Activated T-cell treated with anti-CD3 and anti-CD28 coated beads, Interleukin-2, amount 50 U/mL, for 1 hour (primary cell): ENCODE results near the gene GSTM5.
"Not testable (repeated sequence)": the region's sequence is repeated elsewhere in the genome, so short reads cannot be mapped to it uniquely, and the experiment has no call there.

ENCODE experiments used
- DNase-seq: peaks from one replicate; pipeline ENCODE4 v3.0.0-alpha.2; 2020

The GSTM5 gene

DNA sequence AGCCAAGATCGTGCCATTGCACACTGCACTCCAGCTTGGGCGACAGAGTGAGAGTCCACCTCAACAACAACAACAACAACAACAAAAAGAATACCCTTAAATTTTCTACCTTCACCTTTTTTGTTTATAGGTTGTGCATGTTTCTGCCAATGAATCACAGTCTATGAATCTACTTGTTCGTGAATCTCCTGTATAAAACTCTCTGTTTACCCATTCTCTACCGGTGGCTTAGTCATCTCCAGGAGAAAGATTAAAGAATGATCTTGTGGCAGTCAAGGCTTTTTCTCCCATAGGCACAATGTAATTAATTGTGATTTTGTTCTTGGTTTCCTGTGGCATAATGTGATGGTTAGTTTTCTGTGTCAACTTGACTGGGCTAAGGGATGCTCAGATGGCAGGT lies 14.2 kb upstream of the GSTM5 start:
- not testable (repeated sequence) for DNase-seq

DNA sequence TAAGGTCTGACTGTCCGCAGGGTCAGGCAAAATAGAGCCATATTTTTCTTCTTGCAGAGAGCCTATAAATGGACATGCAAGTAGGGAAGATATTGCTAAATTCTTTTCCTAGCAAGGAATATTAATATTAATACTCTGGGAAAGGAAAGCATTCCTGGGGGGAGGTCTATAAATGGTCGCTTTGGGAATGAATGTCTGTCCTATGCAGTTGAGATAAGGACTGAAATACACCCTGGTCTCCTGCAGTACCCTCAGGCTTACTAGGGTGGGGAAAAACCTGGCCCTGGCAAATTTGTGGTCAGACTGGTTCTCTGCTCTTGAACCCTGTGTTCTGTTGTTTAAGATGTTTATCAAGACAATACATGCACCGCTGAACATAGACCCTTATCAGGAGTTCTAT lies 9.1 kb upstream of the GSTM5 start:
- DNase-seq: not testable (repeated sequence)

DNA sequence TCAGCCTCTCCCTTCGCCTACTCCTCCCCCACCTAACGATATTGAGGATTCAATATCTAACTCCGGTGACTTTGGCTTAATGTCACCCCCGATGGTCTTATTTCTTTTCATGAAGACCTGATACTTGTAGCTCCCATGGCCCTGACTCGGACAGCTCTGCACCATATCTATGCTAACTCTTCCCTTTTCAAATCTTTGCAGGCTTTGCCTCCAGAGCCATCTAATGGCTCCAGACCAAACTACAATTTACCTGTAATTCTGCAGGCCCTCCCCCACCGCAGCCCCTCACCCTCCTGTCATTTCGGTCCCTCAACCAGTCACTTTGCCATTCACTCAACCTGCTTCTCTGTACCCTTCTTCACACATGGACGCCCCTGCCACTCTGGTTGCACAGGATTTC lies 7.9 kb upstream of the GSTM5 start:
- no peak for DNase-seq

DNA sequence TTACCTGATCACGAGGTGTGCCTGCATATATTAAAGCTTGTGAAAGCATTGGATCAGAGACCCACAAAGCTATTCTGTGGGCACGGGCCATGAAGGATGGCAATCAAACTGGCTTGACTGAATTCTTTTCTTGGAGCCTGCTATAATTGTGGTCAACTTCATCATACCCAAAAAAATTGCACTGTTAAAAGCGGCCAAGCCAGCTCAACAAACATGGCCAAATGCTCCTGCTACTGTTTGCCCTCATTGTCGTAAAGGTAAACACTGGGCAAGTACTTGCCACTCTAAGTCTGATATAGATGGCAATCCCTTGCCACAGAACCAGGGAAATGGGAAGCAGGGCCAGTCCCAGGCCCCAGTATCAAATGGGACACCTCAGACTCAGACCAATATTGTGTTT lies 6.6 kb upstream of the GSTM5 start:
- no peak for DNase-seq

DNA sequence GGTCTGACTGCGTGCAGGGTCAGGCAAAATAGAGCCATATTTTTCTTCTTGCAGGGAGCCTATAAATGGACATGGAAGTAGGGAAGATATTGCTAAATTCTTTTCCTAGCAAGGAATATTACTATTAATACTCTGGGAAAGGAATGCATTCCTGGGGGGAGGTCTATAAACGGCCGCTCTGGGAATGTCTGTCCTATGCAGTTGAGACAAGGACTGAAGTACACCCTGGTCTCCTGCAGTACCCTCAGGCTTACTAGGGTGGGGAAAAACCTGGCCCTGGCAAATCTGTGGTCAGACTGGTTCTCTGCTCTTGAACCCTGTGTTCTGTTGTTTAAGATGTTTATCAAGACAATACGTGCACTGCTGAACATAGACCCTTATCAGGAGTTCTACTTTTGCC lies 3.1 kb upstream of the GSTM5 start:
- not testable (repeated sequence) for DNase-seq

DNA sequence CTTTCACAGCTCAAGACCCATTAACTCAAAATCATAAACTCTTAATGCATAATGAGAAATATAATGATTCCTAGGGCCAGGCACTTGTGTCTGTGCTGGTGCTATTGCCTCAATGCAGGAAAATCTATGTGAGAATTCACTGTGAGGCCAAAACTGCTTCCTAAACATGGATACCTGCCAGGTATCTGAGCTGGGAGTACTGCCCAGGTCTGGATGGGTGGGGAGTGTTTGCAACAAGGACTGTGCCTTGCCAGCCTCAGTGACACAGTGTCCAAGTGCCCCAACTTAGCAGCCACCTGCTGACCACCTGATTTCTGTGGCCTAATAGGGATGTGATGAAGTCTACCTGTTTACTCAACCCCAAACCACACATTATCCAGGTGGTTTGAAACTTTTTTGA lies 2.2 kb upstream of the GSTM5 start:
- DNase-seq: not testable (repeated sequence)

DNA sequence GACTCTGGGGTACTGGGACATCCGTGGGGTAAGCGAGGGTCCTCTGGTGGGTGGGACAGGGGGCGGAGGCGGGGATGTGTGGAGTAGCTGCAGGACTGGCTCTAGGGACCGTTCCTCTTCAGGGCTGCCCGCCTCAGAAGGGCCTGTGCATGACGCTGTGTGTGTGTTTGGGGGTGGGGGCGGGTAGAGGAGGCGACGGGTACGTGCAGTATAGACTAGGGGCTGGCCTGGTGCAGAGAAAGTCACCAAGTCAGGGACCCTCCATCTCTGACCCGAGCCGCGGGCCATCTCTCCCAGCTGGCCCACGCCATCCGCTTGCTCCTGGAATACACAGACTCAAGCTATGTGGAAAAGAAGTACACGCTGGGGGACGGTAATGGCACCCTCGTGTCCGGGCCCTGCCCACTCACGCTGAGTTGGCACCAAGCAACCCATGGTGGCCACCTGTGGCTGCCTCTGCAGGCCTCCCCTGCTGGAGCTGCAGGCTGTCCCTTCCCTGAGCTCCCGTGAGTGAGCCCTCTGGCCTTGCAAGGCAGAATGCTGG lies 342 bp downstream of the GSTM5 start:
- no peak for DNase-seq

DNA sequence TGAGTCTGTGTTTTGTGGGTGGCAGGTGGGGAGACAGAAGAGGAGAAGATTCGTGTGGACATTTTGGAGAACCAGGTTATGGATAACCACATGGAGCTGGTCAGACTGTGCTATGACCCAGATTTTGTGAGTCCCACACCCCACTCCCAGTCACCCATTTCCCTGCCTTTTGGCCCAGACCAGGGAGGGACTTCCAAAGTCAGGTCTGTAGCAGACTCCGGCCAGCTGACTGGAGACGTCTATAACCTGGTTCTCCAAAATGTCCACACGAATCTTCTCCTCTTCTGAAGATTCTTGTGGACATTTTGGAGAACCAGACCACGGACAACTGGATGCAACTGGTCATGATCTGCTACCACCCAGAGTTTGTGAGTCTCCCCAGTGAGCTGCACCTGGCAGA lies 1.6 kb downstream of the GSTM5 start:
- no peak for DNase-seq

DNA sequence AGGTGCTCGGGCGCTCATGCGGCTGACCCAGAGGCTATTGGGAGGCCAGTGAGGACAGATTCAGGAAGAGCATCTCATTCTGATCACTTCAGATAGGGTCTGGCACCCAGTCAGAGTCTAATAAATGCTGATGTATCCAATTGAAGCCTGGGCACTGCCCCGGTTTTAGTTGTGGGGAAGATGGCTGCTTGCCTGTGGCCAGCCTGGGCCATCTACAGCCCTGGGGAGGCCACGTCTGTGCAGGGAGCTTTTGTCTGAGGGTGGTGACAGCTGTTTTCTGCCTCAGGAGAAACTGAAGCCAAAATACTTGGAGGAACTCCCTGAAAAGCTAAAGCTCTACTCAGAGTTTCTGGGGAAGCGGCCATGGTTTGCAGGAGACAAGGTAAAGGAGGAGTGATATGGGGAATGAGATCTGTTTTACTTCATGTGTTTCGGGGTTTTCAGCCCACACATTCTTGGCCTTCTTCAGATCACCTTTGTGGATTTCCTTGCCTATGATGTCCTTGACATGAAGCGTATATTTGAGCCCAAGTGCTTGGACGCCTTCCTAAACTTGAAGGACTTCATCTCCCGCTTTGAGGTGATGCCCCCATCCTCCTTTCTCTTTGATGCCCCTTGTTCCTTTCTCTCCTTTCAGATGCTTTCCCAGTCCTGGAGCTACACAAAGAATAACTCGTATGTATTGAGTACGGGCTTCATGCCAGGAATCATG lies 2.8 kb downstream of the GSTM5 start:
- DNase-seq: no peak

DNA sequence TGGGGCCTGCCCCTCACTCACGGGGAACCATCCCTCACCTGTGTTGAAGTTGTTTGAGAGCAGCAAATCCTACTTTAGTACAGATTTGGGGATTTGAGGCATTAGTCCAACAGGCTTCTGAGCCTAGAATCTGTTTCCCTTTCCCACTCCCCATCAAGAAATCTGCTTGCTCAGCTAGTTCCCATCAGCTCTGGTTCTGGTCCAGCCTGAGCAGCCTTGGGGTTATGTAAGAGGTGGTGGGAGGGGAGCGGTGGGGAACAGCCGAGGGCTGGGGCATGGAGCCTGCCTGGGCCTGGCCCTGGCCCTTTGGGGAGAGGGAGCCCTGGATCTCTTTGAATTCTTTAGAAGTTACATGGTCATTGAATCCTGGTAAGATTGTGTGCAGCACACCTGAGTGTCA lies 4.1 kb downstream of the GSTM5 start:
- DNase-seq: no peak

DNA sequence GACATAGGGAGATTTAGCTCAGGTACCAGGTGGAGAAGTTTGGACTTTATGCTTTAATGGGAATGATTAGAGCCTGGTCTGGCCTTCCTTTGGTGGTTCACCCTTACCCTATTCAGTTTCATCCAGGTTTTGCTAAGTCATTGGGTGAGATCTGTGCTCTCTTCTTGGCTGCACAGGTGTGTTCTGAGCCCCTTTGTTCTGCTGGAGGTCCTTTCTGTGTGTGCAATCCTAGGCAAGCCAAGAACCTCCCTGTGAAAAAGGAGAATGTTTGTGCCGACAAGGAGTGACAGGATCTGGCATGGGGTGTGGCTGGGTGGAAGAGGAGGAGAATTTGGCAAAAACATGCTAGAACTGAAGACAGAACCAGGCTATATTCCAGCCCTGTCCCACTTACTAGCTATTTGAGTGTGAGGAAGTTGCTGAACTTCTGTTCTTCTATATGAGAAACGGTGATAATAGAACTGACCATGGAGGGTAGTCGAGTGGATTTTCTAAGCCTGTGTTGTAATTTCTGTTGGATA lies 4.6 kb downstream of the GSTM5 start:
- DNase-seq: no peak

DNA sequence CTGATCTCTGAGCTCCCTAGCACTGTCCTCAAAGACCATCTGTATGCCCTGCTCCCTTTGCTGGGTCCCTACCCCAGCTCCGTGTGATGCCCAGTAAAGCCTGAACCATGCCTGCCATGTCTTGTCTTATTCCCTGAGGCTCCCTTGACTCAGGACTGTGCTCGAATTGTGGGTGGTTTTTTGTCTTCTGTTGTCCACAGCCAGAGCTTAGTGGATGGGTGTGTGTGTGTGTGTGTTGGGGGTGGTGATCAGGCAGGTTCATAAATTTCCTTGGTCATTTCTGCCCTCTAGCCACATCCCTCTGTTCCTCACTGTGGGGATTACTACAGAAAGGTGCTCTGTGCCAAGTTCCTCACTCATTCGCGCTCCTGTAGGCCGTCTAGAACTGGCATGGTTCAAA lies 5.7 kb downstream of the GSTM5 start:
- DNase-seq: no peak

DNA sequence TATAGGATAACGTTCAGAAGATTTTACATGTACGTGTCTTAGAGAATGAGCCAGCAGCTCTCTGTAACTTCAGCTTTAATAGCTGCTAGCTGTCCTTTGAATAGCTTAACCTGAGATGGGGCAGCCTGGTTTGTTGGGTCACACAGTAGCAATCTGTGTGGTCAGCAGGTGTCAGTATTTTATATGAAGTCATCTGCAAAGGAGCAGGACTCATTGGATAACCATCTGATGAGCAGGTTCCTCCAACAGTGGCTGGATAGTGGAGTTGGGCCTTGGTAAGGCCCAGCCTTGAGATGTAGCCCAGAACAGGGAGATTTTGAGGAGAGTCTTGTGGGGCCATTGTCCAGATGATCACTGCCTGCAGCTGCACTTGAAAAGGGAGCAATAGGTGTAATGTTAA lies 6.4 kb downstream of the GSTM5 start:
- no peak for DNase-seq

DNA sequence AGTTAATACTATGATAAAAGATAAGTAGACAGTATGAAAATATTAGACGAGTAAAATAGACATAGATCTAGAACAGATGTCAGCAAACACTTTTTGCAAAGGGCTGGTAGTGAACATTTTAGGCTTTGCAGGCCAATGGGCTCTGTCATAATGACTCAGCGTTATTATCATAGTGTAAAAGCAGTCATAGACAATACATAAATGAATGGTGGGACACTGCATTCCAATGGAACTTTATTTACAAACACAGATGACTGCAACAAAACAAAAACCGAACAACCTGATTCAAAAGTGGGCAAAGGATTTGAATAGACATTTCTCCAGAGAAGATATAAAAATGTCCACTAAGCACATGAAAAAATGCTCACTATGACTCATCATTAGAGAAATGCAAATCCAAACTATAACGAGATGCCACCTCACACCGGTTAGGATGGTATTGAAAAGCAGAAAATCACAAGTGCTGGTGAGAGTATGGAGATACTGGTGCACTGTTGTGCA lies 7.3 kb downstream of the GSTM5 start:
- no peak for DNase-seq

DNA sequence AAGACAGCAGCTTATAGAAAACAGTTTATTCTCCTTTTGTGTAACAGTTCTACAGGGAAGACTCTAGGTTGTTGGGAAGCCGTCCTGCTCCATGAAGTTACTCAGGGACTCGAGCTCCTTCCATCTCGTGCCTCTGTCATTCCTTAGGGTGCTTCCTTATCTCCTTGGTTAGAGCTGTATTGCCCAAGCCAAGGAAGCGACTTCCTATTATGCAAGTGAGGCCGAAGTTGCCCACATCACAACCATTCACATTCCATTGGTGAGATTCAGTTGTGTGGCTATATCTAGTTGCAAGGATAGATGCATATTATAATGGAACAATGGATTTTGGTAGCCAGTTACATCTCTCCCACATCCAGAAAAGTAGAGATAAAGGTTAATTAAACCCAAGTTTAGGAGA lies 9.0 kb downstream of the GSTM5 start:
- no peak for DNase-seq

DNA sequence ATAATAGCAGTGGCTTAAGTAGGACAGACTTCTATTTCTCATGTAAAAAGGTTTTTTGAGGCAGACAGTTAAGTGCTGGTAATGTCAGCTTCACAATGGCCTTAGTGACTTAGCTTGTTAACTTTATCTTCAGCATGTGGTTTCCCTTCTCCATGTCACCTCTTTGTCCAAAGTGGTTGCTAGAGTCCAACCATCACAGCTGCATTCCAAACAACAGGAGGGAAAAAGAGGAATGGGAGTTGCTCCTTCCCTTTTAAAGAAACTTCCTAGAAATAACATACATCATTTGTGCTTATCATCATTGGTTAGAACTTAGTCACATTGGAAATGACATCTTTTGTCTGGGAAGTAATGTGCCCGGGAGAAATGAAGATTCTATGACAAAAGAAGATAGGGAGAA lies 9.9 kb downstream of the GSTM5 start:
- DNase-seq: no peak

DNA sequence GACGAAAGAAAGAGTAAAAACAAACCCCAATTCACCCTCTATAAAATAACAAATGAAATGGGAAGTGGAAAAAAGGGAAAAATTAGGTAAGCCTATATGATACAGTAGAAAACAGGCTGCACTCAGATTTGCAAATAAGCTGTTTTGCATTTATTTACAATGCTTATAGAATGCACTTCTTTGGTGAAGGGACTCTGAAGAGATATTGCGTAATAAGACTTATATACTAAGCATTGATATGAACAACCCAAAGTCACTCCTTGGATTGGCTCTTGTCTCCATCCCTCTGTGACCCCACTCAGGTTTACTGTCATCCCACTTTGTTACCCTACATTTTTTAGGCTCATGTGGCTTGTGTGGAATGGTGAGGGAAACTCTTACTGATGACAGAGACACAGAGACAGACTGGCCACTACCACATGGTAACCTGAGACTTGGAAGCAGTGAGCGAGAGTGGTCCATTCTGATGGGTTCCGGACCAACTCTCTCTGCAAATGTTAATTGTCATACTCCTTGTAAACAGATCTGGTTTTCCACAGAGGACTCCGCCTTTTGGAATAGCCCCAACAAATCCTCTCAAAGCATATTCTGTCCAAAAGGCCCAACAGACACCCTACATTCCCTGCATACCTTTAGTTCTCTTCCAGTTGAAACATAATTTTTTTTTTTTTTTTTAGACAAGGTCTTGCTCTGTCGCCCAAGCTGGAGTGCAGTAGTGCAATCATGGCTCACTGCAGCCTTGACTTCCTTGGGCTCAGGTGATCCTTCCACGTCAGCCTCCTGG lies 11.0 kb downstream of the GSTM5 start:
- DNase-seq: no peak

DNA sequence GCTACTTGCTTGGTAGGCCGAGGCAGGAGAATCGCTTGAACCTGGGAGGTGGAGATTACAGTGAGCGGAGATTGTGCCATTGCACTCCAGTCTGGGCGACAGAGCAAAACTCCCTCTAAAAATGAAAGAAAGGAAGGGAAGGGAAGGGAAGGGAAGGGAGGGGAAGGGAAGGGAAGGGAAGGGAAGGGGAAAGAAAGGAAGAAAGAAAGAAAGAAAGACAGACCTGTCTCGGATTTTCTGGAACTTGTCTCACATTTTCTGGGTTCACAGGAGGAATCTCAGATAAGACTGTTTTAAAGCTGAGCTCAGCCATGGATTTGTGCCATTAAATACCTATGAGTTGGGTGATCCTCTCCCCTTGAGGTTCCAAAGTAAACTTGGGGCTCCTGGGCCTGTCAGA lies 12.9 kb downstream of the GSTM5 start:
- no peak for DNase-seq

DNA sequence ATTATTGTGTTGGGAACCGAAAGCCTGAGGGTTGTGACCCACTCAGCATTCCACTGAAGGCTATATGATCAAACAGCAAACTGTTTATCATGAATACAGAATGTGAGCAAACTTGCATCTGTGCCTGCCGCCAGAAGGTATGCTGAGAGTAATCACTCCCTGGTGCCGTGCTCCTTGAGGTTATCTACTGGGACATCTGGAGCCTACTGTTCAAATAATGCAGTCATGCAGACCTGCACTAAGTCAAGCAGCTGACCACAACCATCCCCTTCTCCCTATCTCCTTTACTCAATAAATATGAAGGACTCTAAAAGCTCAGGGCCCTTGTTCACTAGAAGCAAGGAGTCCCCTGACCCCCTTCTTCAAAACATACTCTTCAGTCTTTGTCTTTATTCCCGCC lies 13.5 kb downstream of the GSTM5 start:
- DNase-seq: no peak

DNA sequence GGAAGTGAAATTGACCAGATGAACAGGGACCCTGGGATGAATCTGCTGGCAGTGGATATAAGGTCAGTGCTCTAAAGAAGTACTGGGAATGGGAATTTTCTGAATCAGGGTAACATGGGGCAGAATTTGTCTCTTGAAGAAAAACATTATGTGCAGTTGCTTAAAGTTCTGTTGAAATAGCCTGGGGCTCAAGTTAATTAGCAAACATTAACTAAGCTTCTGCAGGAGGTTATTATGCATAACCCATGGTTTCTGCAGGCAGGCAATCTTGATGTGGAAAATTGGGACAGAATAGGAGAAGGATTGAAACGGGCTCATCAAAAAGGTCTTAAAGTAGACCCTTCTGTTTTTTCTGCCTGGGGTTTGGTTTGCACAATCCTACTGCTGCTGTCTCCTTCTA lies 14.0 kb downstream of the GSTM5 start:
- DNase-seq: no peak

DNA sequence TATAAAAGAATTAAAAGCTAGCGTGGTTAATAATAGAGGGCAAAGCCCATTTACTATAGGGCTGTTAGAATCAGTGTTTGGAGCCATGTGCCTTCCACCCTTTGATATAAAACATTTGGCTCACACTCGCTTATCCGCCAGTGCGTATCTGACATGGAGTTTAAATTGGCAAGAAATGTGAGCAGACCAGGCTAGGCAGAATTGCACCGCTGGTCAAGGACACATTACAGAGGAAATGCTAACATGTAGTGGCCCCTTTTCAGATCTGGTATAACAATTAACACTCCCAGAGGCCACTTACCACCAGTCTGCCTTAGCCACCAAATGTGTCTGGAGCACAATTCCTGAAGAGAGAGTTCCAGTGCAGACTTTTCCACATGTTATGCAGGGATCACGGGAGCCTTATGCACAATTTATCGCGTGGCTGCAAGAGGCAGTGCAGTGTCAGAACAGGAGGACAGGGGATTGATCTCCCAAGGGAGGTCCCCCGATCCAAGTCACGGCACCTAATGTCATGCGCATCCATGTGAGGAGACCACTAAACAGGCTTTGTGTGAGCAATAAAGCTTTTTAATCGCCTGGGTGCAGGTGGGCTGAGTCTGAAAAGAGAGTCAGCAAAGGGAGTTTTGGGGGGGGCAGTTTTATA lies 14.8 kb downstream of the GSTM5 start:
- DNase-seq: no peak

DNA sequence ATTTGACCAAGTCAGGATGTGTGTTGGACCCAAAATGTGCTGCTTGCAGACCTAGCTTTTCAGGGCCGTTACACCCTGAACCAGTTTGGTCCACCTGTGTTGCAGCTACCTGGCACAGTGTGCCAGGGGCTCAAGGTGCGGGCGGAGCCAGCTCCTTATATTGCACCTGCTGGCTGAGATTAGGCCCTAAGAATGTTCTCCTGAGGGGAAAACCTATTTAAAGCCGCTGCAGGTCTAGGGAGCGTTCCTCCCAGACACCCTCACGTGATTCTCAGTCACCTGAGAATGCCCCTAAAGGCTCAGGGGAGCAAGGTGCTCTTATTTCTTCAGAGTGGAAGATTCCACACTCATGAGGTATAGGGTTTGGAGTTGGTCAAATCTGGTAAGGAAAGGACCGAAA lies 16.8 kb downstream of the GSTM5 start:
- no peak for DNase-seq

DNA sequence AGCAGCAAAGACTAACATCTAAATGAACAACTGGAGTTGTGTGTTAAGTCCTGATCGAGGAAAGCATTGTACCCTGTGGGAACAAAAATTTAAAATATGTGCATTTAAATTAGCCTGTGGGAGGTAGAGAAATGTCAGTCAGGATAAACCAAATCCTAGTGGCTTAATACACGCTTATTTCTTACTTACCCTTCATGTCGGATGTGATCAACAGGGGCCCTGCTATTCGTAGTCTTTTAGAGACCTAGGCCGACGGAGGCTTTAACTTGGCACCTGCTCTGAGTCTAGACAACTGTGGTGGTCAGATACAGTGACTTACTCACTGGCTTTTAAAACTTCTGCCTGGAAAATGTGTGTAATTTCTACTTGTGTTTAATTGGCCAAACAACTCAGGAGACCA lies 18.6 kb downstream of the GSTM5 start:
- no peak for DNase-seq
